ENCODE results near the gene CACNA1I. TPM values are rescaled to one million over a fixed set of nuclear protein-coding genes. Genes with fewer than 3 reads are reported as not detected.

CACNA1I gene
- total and polyA plus RNA-seq, 2 of the 8 experiments (the other 6 are each of a cell fraction or from before 2014, with no cell fraction given) = 0.77 to 1.2 TPM

- TF ChIP-seq HDAC6 (IDR thresholded peaks at IDR 0.05; ENCODE audit: low read depth, low read length) (no peak), NANOG (IDR thresholded peaks at IDR 0.05; ENCODE audit: insufficient read depth, low read depth, low read length, poor library complexity, severe bottlenecking) (no peak), SIN3A (conservative IDR thresholded peaks at IDR 0.05 in 1 of 2, IDR thresholded peaks at IDR 0.05 in 1 of 2; ENCODE audit: low read depth in 1 of 2, low read length in 2 of 2) (no peak), ASH2L (IDR thresholded peaks at IDR 0.05; ENCODE audit: low read length) (no peak), CBX5 (IDR thresholded peaks at IDR 0.05; ENCODE audit: low read depth, low read length) (no peak)
Observed at GRCh38 chr22:39718921-39719475, 148.4 kb downstream of the CACNA1I start (continued).
